HG03469 (cell line): ENCODE data around the gene ZYX.
"Not testable (repeated sequence)": the region's sequence is repeated elsewhere in the genome, so short reads cannot be mapped to it uniquely, and the experiment has no call there.

Source experiments
- ATAC-seq: cut with Tn5 transposase; IDR thresholded peaks from one replicate; pipeline ENCODE4 v1.9.1; 2021; ENCODE audit warnings: mild to moderate bottlenecking, moderate library complexity, moderate number of reproducible peaks; ENCODE audit not compliant: unreplicated experiment

The ZYX gene

DNA sequence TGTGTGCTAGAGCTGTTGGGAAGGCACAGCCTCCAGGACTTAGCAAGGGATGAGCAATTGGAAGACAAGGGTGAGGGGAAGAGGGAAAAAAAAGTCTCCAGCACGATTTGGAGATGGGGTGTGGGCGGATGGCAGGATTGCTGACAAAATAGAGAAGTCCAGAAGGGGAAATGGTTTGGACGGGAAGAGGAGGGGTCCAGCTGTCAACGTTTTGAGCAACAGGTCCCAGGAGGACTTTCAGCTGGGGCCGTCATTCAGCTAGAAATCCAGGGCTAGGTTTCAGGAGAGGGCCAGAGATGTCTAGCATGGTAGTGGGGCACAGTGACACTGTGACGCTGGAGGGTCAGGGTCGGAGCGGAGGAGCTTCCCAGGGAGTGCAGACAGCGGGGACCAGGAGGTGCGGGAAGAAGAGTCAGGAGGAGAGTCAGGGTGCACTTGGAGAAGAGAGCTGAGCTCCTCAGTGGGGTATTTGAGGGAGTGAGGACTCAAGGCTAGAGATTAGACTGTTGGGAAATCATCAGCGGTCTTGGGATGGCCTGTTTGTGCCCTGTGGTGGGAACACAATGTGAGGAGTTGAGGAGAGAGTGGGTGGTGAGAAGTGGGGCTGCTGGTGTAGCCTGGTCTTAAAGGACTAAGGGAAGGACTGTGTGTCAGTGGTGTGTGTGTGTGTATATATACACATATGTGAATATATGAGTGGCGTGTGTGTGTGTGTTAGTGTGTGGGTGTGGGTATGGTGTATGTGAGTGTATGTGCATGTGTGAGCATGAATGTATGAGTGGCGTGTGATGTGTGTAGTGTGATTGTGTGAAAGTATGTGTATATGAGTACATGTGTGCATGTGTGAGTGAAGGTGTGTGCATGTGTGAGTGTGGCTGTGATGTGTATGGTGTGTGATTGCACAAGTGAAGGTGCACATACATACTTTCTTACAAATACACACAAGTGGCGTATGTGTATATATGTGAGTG is 3.8 kb downstream of the ZYX start:
- no peak for ATAC-seq

DNA sequence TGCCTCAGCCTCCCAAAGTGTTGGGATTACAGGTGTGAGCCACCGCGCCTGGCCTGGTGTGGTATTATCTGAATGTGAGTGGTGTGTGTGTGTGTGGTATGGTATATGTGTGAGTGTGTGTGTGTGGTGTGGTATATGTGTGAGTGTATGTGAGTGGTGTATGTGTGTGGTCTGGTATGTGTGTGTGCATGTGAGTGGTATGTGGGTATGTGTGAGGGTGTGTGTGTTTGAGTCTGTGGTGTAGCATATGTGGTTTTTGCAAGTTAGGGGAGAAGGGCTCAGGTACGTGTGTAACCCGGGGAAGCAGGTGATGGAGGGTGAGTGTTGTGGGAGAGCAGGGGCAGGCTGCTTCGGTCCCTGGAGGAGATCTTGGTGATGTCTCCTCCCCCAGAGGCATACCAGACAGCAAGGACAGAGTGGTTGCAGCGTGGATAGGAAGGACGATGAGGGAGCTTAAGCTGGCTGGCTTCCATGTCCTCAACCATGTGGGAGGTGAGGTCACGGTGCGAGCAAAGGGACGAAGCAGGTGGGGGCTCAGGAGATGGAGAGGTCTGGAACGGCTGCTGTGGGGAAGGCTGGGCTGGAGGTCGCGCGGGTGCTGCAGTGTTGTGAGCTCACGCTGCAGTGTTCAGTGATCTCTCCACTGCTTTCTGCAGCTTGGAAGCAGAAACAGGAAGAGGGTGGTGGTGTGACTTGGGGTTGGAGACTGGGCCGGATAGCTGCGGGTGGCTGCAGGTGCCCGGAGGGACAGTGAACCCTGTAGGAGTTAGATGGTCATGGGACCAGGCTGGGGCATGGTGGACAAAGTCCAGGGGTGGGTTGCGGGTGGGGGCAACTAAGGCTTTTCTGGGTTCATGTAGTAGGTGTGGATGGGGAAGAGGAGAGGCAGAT is 5.0 kb downstream of the ZYX start:
- no peak for ATAC-seq

DNA sequence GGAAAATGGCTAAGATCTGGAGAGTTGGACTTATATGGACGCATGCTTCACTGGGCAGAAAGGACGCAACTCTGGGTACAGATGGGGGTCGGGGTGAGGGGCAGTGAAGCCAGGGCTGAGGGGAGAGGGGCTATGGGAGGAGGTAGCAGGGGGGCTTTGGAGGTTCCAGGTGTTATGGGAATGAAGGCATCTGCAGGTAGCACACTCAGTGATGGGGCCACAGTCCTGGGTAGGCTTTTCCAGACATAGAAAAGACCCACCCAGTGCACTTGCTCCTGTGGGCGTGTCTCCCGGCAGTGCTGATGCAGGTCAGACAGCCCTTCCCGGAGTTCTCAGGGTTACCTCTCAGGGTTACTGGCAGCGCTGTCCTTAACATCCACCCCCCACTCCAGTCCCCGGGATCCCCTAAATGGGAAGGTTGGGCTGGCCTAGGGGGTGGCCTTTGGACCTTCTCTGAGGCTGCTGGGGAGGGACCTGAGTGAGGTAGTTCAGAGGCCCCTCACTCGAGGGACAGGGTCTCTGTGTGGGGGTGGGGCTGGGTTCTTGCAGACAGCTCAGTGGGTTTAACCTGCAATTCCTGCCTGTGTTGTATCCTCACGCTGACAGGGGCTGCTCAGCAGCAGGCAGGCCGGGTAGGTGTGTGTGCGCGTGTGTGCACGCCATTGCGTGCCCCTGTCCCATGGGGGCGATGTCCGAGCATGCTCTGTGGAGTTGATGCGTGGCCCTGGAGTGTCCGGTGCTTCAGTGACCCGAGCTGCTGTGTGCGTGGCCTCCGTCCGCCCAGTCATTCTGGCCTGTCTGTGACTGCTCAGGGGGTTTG is 6.2 kb downstream of the ZYX start:
- no peak for ATAC-seq

DNA sequence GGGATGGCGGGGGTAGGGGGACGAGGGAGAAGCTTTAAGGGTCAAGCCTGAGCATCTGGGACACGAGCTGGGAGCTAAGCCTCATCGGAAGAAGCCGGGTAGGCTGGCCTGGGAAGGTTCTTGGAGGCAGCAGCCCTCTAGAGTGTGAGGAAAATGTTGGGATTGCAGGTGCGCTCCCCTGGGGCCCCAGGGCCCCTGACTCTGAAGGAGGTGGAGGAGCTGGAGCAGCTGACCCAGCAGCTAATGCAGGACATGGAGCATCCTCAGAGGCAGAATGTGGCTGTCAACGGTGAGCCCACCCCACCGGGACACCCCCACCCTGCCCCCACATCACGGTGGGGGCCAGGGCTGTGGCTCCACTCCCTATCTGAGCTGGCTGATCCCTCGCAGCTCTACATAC is 6.9 kb downstream of the ZYX start:
- no peak for ATAC-seq

- ATAC-seq: no peak
Measured at GRCh38 chr7:143388491-143389101, 7.5 kb downstream of the ZYX start.

- no peak for ATAC-seq
Measured at GRCh38 chr7:143389316-143390103, 8.4 kb downstream of the ZYX start.

DNA sequence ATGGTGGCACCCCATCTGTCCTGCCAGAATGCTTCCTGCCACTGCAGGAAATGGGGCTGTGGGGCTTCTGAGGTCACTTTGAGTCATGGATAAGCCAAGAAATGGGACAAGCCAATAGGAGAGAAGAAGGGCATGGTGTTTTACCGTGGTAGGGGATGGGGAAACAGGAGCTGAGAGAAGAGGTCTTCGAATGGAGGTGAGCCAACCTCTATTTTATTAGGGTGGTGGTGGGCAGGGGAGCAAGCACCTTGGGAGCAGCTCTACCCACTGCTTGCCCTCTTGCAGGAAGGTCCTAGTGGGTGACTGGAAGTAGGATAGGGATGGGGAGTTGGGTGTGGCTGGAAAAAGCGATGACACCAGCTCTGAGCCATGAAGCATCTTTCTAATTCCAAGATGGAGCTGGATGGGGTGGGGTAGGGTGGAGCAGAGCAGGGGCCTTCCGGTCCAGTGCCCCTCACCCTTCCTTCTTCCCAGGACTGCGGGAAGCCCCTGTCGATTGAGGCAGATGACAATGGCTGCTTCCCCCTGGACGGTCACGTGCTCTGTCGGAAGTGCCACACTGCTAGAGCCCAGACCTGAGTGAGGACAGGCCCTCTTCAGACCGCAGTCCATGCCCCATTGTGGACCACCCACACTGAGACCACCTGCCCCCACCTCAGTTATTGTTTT is 9.1 kb downstream of the ZYX start:
- ATAC-seq: no peak

- no peak for ATAC-seq
Measured at GRCh38 chr7:143390773-143391317, 9.7 kb downstream of the ZYX start.

- no peak for ATAC-seq
Measured at GRCh38 chr7:143391462-143392404, 10.6 kb downstream of the ZYX start.

DNA sequence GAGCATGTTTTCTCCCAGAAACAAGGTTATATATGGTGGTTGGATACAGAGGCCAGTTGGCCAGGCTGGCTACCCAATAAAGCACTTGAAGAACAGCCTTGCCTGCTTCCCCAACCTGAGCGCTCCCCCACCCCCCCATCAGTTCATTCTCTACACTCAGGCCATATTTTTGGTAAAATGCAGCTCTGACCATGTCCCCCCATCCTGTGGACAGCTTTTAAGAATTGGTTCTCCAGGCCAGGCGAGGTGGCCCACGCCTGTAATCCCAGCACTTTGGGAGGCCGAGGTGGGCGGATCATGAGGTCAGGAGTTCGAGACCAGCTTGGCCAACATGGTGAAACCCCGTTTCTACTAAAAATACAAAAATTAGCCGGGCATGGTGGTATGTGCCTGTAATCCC is 11.3 kb downstream of the ZYX start:
- not testable (repeated sequence) for ATAC-seq

DNA sequence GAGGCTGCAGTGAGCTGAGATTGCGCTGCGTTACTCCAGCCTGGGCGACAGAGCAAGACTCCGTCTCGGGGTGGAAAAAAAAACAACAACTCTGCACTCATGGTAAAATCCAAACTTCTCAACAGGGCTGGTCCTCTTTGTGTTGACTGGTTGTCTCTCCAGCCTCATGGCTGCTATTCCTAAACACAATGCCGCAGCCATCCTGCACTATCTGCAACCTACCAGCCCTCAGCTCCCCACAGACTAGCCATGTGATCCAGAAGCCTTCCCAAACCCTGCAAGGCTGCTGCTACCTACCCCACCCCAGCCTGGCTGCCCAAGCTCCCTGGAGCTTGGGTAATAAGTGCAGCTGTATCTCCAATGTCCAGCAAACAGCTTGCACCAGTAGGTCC is 11.7 kb downstream of the ZYX start:
- ATAC-seq: no peak

DNA sequence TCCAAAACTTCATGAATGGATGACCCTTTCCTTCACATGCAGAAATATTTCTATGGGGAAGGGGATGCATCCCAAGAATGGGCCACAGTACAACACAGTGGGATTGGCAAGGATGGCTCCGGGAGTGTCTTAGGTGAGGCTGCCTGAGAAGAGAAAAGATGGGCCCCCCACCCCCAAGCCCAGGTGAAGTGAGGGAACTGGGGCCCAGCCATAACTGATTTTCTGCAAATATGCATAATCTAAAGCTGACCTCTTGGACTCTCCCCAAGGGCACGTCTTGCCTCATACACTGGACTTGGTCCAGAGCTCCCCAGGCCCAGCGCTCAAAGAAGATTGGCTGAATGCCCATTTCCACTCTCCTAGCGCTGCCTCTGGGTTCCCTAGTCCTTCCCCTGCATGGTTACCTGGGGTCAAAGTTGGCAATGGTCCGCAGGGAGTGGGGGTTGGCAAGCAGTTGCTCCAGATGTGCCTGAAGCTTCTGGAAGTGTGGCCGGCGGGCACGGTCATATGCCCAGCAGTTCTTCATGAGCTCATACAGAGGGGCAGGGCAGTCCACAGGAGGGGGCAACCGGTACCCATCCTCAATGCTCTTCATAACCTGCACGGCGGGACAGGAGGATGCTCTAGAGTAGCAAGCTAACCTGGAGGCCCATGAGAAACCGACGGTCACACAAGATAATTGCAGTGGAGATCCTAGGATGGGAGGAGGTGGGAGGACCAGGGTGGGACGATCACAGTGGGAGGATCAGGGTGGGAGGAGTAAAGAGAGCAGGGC is 12.3 kb downstream of the ZYX start:
- no peak for ATAC-seq

DNA sequence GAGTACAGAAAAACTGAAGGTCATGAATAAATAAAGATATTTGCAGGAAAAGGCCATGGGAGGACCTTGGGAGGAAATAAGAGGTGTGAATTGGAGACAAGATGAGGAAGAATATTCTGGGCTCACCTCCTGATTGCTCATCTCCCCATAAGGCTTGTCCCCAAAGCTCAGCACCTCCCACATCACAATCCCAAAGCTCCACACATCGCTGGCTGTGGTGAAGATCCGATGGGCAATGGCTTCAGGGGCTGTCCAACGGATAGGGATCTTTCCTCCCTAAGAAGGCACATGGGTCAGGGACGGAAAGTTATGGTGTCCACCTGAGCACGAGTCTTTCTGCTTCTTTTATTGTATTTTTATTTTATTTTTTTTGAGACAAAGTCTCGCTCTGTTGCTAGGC is 12.9 kb downstream of the ZYX start:
- ATAC-seq: no peak

DNA sequence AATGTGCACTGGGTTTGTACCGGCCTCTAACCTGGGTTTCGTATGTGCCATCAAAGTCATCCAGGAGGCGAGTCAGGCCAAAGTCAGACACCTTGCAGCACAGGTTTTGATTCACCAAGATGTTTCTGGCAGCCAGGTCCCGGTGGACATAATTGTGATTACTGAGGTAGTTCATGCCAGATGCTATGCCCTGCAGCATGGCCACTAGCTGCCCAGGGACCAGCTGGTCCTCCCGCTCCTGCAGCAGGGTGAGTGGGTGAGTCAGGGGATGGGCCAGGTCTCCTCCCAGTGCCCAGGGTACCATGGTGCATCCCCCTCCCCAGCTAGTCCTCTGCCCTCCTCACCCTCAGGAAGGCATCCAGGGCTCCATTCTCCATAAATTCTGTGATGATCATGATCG is 13.6 kb downstream of the ZYX start:
- no peak for ATAC-seq

- no peak for ATAC-seq
Measured at GRCh38 chr7:143395187-143396149, 14.3 kb downstream of the ZYX start.

DNA sequence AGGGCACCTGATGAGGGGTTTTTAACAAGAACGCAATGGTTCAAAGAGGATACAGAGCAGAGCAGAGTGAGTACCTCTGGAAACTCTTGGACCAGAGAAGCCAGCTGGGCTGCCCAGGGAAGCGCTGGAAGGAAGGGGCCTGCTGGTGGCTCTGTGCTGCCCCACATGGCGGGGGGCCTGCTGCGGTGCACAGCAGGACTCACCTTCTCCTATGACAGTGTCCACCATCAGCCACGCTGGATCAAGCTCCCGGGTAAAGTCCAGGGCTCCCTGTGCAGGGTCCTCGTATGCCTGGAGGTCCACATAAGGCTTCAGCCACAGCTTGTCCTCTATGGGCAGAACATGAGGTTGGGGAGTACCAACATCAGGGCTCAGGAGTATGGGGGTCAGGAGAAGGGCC is 15.0 kb downstream of the ZYX start:
- no peak for ATAC-seq
